ENCODE results near the gene AGO1. TPM values are rescaled to one million over a fixed set of nuclear protein-coding genes. Genes with fewer than 3 reads are reported as not detected.
"Not testable (repeated sequence)": the region's sequence is repeated elsewhere in the genome, so short reads cannot be mapped to it uniquely, and the experiment has no call there.

AGO1 gene
- total RNA-seq, 1 experiment from 2014 or later, result 7.9 TPM

- no peak overlapping the region for H3K27ac ChIP-seq
- DNase-seq (ENCODE audit: low read depth in 1 of 2, low spot score in 2 of 2), result no peak
Observed at GRCh38 chr1:35935442-35936388, 52.7 kb downstream of the AGO1 start.

GRCh38 chr1:35936838-35937237, 53.8 kb downstream of the AGO1 start:
- no peaks in the 10 kb centered on the region for H3K9me3 ChIP-seq (replicated peaks)
- no peak overlapping the region for H3K27ac ChIP-seq
- H3K27me3 ChIP-seq (replicated peaks), result no peaks in the 10 kb centered on the region
- no peak for DNase-seq (ENCODE audit: low read depth in 1 of 2, low spot score in 2 of 2)
- no peak overlapping the region for H3K4me3 ChIP-seq
- no peaks in the 10 kb centered on the region; the same call in 1 of the 2 replicates for H3K36me3 ChIP-seq
- H3K4me1 ChIP-seq (replicated peaks), result no peaks in the 10 kb centered on the region; the same call in 1 of the 2 replicates

More at GRCh38 chr1:35935442-35936388, 52.7 kb downstream of the AGO1 start:
- no peaks in the 10 kb centered on the region for H3K27me3 ChIP-seq (replicated peaks)
- no peaks in the 10 kb centered on the region for H3K9me3 ChIP-seq (replicated peaks)
- peaks cover 7% of the 10 kb centered on the region for H3K36me3 ChIP-seq
- H3K4me3 ChIP-seq, result no peak overlapping the region
- H3K4me1 ChIP-seq (replicated peaks), result no peaks in the 10 kb centered on the region; the same call in 1 of the 2 replicates

- no peak for DNase-seq (ENCODE audit: low read depth in 1 of 2, low spot score in 2 of 2)
- Histone ChIP-seq H3K36me3 (no peaks in the 10 kb centered on the region), H3K4me3 (no peak overlapping the region), H3K27ac (no peak overlapping the region), H3K9me3 (replicated peaks) (no peaks in the 10 kb centered on the region), H3K27me3 (replicated peaks) (no peaks in the 10 kb centered on the region), H3K4me1 (replicated peaks) (no peaks in the 10 kb centered on the region)
Observed at GRCh38 chr1:35939484-35939883, 56.5 kb downstream of the AGO1 start.

- no peaks in the 10 kb centered on the region for H3K27me3 ChIP-seq (replicated peaks)
- H3K9me3 ChIP-seq (replicated peaks), result no peaks in the 10 kb centered on the region
- DNase-seq (ENCODE audit: low read depth in 1 of 2, low spot score in 2 of 2), result no peak
- no peak overlapping the region for H3K4me3 ChIP-seq
- H3K27ac ChIP-seq, result no peak overlapping the region
- no peaks in the 10 kb centered on the region for H3K4me1 ChIP-seq (replicated peaks)
- peaks cover 12% of the 10 kb centered on the region; the same call in 1 of the 2 replicates for H3K36me3 ChIP-seq
Observed at GRCh38 chr1:35945327-35945726, 62.3 kb downstream of the AGO1 start.

- Histone ChIP-seq H3K27ac (no peak overlapping the region), H3K4me3 (no peak overlapping the region), H3K27me3 (replicated peaks) (no peaks in the 10 kb centered on the region), H3K36me3 (peaks cover 13% of the 10 kb centered on the region; the same call in 1 of the 2 replicates), H3K9me3 (replicated peaks) (no peaks in the 10 kb centered on the region), H3K4me1 (replicated peaks) (no peaks in the 10 kb centered on the region)
- DNase-seq (ENCODE audit: low read depth in 1 of 2, low spot score in 2 of 2), result no peak
Observed at GRCh38 chr1:35947547-35947946, 64.5 kb downstream of the AGO1 start.

GRCh38 chr1:35958558-35958957, 75.5 kb downstream of the AGO1 start:
- H3K27ac ChIP-seq, result no peak overlapping the region
- DNase-seq (ENCODE audit: low read depth in 1 of 2, low spot score in 2 of 2), result no peak
- no peaks in the 10 kb centered on the region for H3K27me3 ChIP-seq (replicated peaks)
- H3K36me3 ChIP-seq, result peaks cover 6% of the 10 kb centered on the region; the same call in 1 of the 2 replicates
- H3K4me1 ChIP-seq (replicated peaks), result no peaks in the 10 kb centered on the region
- H3K4me3 ChIP-seq, result no peak overlapping the region
- H3K9me3 ChIP-seq (replicated peaks), result no peaks in the 10 kb centered on the region

- Histone ChIP-seq H3K27me3 (replicated peaks) (no peaks in the 10 kb centered on the region), H3K36me3 (peaks cover 6% of the 10 kb centered on the region; the same call in 1 of the 2 replicates), H3K27ac (no peak overlapping the region), H3K4me1 (replicated peaks) (no peaks in the 10 kb centered on the region), H3K4me3 (no peak overlapping the region), H3K9me3 (replicated peaks) (no peaks in the 10 kb centered on the region)
- no peak for DNase-seq (ENCODE audit: low read depth in 1 of 2, low spot score in 2 of 2)
Observed at GRCh38 chr1:35959304-35959703, 76.3 kb downstream of the AGO1 start.

- no peaks in the 10 kb centered on the region for H3K4me1 ChIP-seq (replicated peaks)
- no peak overlapping the region for H3K27ac ChIP-seq
- H3K36me3 ChIP-seq, result no peaks in the 10 kb centered on the region
- H3K27me3 ChIP-seq (replicated peaks), result no peaks in the 10 kb centered on the region
- H3K4me3 ChIP-seq, result no peak overlapping the region
- H3K9me3 ChIP-seq (replicated peaks), result no peaks in the 10 kb centered on the region
- no peak for DNase-seq (ENCODE audit: low read depth in 1 of 2, low spot score in 2 of 2)
Observed at GRCh38 chr1:35962952-35963351, 79.9 kb downstream of the AGO1 start.

GRCh38 chr1:35964277-35964676, 81.3 kb downstream of the AGO1 start:
- not testable (repeated sequence) for DNase-seq (ENCODE audit: low read depth in 1 of 2, low spot score in 2 of 2); H3K27me3 ChIP-seq (replicated peaks); H3K4me1 ChIP-seq (replicated peaks); H3K36me3 ChIP-seq; H3K4me3 ChIP-seq; H3K9me3 ChIP-seq (replicated peaks); H3K27ac ChIP-seq

- H3K9me3 ChIP-seq (replicated peaks), result no peaks in the 10 kb centered on the region
- peaks cover 8% of the 10 kb centered on the region for H3K36me3 ChIP-seq
- no peak overlapping the region for H3K4me3 ChIP-seq
- no peak overlapping the region for H3K27ac ChIP-seq
- DNase-seq (ENCODE audit: low read depth in 1 of 2, low spot score in 2 of 2), result no peak
- no peaks in the 10 kb centered on the region for H3K4me1 ChIP-seq (replicated peaks)
- no peaks in the 10 kb centered on the region for H3K27me3 ChIP-seq (replicated peaks)
Observed at GRCh38 chr1:35968396-35968795, 85.4 kb downstream of the AGO1 start.

- Histone ChIP-seq H3K27me3 (replicated peaks) (no peaks in the 10 kb centered on the region), H3K27ac (no peak overlapping the region), H3K36me3 (peaks cover 17% of the 10 kb centered on the region), H3K4me1 (replicated peaks) (no peaks in the 10 kb centered on the region), H3K9me3 (replicated peaks) (no peaks in the 10 kb centered on the region), H3K4me3 (no peak overlapping the region)
- no peak for DNase-seq (ENCODE audit: low read depth in 1 of 2, low spot score in 2 of 2)
Observed at GRCh38 chr1:35971601-35972000, 88.6 kb downstream of the AGO1 start.

GRCh38 chr1:35972631-35973030, 89.6 kb downstream of the AGO1 start:
- not testable (repeated sequence) for H3K4me3 ChIP-seq; H3K27me3 ChIP-seq (replicated peaks); DNase-seq (ENCODE audit: low read depth in 1 of 2, low spot score in 2 of 2); H3K27ac ChIP-seq; H3K9me3 ChIP-seq (replicated peaks); H3K4me1 ChIP-seq (replicated peaks)
- H3K36me3 ChIP-seq, result peaks cover 19% of the 10 kb centered on the region

- H3K9me3 ChIP-seq (replicated peaks), result no peaks in the 10 kb centered on the region
- no peaks in the 10 kb centered on the region for H3K4me1 ChIP-seq (replicated peaks)
- H3K4me3 ChIP-seq, result no peak overlapping the region
- H3K27ac ChIP-seq, result no peak overlapping the region
- H3K27me3 ChIP-seq (replicated peaks), result no peaks in the 10 kb centered on the region
- no peak for DNase-seq (ENCODE audit: low read depth in 1 of 2, low spot score in 2 of 2)
- peaks cover 16% of the 10 kb centered on the region for H3K36me3 ChIP-seq
Observed at GRCh38 chr1:35980090-35980489, 97.1 kb downstream of the AGO1 start.
